Measurements from ENCODE around the gene ALS2CL.

The ALS2CL gene

DNA sequence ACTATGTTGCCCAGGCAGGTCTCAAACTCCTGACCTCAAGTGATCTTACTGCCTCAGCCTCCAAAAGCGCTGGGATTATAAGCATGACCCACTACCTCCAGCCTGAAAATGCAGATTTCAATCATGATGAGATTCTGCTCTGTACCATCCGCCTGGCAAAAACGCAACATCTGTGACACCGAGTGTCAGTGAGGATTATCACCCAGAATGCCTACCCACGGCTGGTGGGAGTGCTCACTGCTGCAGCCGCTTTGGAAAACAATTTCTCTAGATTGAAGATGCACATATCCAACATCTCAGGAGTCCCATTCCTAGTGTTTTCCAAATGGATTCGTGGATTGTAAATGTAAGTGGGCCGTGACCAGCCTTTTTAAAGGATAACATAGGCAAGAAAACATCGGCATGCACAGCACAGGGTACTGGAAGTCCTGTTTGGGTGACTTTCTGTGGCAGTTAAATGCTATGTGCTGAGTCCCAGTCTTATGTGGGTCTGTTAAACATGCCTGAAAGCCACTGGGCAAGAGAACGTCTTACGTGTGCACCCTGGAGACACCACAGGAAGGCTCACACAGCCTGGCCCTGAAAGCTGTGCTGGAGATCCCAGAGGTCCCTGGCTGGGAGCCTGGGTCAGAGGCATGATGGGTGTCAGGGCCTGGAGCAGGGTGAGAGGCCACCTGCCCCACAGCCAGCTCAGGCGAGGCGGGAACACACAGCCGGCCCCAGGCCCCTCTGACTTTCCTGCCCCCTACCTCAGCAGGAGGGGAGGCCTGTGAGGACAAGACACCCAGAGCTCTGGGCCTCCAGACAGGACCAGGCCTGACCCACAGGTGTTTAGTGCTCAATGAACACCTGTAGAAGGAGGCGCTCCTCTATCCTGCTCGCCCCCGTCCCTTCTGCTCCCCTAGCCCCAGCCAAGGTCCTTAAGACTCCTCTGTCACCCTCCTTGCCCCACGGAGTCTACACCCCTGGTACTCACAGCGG is 23.3 kb upstream of the ALS2CL start:
- DNase-seq (ENCODE audit: extremely low read depth in 1 of 2, low read depth in 1 of 2), result no peak

DNA sequence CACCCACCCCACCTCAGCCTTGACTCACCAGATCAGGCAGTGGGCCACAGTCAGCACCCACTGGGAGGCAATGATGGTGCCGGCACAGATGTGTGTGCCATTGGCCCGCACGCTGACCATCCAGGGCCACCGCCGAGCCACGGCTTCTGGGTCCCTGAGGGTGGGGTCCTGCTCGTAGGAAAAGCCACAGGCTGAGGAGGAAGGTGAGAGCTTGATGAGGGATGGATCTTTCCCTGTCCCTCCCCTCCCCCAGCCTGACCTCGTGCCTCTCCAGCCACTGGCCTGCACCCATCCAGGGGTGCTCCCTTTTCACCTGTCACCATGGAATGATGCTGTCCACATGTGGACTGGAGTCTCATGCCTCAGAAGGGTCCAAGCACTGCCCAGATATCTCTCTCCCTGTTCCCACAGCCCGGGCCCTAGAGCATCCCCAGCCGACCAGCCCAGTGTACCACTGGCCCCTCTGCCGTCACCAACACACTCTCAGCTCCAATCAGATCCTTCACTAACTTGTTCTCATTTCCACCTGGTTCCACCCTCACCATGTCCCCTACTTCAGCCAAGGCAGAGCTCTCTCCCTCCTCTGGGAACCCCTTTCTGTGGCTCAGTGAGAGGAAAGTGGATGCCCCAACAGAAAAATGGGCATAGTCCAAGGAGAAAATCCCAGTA is 22.2 kb upstream of the ALS2CL start:
- no peak for DNase-seq (ENCODE audit: extremely low read depth in 1 of 2, low read depth in 1 of 2)

DNA sequence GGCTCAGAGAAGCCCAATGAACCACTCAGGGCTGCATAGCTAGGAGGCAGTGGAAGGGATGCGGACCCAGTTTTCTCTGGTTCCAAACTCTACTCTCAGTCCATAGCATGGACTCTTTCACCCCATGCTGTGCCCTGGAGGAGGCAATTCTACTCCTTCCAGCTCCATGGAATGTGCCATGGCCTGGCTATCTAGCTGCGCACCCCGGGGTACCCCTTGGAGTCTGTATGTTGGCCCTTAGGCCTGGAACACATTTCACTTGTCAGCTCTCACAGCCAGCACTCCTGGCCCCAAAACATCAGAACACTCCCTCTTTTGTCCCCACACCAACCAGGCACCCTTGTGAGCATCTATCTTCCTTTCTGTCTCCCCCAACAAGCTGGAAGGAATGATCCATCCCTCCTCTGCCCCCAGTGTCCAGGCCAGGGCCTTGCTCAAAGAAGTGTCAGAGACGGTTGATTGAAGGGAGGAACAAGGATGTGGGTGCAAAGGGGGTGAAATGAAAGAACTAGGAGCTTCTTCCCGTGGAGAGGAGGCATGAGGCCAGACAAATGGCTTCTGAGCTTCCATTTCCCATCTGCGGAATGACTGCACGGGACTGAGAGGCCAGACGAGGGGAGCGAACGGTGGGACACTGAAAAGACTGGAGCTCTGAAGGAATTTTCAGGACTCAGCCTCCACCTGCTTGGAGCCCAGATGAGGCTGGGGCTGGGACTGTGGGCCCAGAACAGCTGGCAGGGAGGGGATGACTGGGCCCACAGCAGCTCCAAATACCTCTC is 21.4 kb upstream of the ALS2CL start:
- no peak for DNase-seq (ENCODE audit: extremely low read depth in 1 of 2, low read depth in 1 of 2)

- DNase-seq (ENCODE audit: extremely low read depth in 1 of 2, low read depth in 1 of 2), result no peak
Measured at GRCh38 chr3:46713898-46714552, 20.5 kb upstream of the ALS2CL start.

DNA sequence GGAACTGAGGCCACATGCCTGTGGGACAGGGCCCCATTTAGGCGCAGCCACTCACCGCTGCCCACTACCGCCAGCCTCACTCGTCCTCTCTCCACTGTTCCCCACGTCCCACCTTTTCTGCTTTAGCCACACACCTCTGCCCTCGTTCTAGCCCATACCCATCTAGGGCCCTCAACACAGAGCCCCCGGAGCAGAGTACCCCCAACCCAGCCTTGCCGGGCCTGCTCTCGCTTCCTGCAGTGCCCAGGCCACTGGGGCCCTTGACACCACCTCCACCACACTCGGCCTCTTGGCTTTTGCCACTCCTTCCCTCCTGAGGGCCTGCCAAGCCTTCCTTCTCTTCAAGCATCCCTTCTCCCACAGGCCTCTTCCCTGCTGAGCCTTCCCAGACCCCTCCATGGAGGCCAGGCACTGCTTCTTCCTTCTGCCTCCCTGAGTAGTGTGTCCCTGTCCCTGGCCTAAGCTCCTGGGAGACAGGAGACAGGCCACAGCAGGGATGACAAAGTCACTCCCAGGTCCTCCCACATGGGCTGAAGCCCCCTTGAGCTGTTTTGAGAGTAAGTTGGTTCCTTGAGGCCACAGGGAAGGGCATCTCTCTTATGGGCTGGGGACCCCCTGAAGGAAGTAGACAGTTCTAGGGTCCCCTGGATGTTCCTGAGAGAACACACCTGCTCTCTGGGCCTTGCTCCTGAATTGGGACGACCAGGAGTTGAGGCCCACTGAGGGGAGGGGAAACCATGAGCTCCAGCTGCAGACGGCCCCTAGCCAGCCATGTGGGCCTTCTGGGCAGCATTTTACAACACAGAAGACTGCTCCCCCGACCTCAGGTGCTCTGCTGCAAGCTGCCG is 19.8 kb upstream of the ALS2CL start:
- DNase-seq (ENCODE audit: extremely low read depth in 1 of 2, low read depth in 1 of 2), result no peak

- no peak for DNase-seq (ENCODE audit: extremely low read depth in 1 of 2, low read depth in 1 of 2)
Measured at GRCh38 chr3:46712191-46713049, 18.9 kb upstream of the ALS2CL start.

GRCh38 chr3:46711760-46712159 is 18.3 kb upstream of the ALS2CL start:
- DNase-seq (ENCODE audit: extremely low read depth in 1 of 2, low read depth in 1 of 2), result no peak

GRCh38 chr3:46711305-46711704 is 17.8 kb upstream of the ALS2CL start:
- DNase-seq (ENCODE audit: extremely low read depth in 1 of 2, low read depth in 1 of 2), result no peak

DNA sequence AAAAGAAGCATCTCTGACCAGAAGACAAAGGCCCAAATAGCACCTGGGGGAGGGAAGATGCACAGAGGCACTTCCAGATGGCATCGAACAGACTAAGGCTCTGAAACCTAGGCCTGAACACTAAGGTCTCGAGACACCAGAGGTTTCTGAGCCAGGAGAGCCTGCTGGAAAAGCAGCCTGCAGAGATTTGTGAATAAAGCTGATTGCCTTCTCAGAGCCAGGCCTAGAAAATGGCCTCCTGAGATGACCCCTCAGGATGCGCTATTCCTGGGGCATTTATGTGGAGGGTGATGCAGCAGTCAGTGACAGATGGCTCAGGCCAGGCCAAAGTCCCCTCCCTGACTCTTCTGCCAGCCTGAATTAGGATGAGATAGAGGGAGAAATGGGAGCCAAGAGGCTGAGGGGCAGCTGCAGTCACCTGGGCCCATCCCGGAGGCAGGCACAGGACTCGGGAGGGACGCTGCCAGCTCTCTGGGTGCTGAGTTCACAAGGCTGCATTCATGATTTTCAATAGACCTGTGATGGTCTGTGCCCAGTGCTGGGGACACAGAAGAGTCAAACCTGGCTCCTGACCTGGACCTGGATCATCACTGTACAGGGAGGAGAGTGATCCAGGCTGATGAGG is 17.3 kb upstream of the ALS2CL start:
- no peak for DNase-seq (ENCODE audit: extremely low read depth in 1 of 2, low read depth in 1 of 2)

GRCh38 chr3:46710229-46710628 is 16.8 kb upstream of the ALS2CL start:
- DNase-seq (ENCODE audit: extremely low read depth in 1 of 2, low read depth in 1 of 2), result no peak

DNA sequence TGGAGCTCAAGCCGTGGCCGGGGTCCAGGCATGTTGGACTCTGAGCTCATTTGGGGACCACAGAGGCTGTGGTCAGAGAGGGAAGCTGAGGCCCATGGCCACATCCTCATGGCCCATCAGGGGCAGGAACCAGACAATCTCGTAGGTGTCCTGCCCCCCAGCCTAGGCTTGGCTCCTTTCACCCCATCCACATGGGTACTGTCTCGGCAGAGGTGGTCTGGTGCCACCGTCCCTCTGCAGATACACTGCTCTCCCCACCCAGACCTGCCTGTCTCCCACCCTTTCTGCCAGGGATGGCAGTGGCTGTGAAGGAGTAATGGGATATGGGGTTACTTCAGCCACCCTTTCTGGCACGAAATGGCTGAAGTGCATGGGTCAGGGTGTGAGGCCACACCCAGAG is 16.2 kb upstream of the ALS2CL start:
- no peak for DNase-seq (ENCODE audit: extremely low read depth in 1 of 2, low read depth in 1 of 2)

GRCh38 chr3:46709157-46709654 is 15.7 kb upstream of the ALS2CL start:
- no peak for DNase-seq (ENCODE audit: extremely low read depth in 1 of 2, low read depth in 1 of 2)

- DNase-seq (ENCODE audit: extremely low read depth in 1 of 2, low read depth in 1 of 2), result no peak
Measured at GRCh38 chr3:46708401-46709156, 15.1 kb upstream of the ALS2CL start.

- DNase-seq (ENCODE audit: extremely low read depth in 1 of 2, low read depth in 1 of 2), result no peak
Measured at GRCh38 chr3:46707601-46708011, 14.1 kb upstream of the ALS2CL start.

DNA sequence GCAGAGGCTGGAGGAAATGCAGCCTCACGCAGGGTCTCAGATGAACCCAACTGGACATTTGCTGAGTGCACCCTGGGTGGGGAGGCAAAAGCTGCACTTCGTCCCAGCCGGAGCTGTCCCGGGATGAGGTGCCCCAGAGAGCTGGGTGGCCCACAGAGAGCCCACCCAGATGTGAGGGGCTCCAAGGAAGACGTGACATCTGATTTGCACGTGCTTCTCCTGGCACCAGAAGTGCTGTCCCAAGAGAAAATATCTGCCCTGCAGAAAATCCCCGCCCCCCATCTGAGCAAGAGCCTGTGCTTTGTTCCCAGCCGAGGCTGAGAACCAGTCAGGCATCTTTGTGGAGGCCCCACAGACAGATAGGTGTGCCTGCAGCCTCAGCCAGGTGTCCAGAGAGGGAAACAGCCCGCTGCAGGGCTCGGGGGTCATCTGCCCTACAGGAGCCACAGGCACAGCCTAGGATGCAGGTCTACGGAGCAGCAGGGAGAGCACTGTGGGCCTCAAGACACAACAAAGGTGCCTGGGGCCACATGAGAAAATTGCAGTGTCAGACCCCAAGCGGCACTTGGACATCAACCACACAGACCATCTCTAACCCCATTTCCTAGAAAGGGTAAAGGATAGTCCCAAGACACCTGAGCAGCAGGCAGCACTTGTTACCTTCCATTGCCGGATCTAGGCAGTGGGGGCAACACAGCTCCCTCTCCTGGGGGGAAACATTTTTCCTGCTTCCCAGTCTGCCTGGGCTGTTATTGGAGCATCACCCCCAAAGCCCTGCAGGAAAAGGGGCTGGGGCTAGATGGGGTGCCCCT is 13.5 kb upstream of the ALS2CL start:
- DNase-seq (ENCODE audit: extremely low read depth in 1 of 2, low read depth in 1 of 2), result no peak

DNA sequence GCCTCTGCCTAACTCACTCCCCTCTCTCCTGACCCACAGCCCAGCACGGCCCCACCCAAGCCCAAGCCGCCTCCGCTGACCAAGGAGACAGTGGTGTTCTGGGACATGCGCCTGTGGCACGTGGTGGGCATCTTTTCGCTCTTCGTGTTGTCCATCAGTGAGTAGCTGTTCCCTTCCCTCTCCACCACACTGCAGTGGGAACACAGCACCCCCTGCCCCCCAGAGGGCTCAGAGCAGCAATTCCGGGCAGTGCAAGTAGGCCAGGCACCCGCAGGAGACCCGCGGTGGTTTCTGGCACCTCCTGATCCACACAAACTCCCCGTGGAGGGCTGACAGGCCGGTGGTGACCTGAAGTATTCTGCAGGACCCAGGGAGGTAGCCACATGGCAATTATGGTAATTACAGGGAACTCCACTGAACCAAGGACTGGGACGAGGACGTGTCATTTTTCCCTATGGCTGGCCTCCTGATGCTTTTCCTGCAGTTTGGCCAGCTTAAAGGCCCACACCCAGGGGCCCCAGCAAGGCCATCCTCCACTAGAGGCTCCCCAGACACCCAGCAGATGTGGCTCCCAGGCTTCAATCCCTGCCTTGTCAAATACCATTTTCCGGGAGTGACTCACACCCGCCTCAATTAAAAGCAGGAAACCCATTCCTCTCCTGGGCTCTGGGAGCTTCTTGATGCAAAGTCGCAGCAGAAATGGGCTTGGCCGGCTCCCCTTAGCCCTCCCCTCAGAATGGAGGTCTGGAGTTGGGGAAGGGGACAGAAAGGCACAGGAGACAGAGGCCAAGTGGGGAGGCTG is 12.5 kb upstream of the ALS2CL start:
- no peak for DNase-seq (ENCODE audit: extremely low read depth in 1 of 2, low read depth in 1 of 2)
